ENCODE data around the gene RPN1. TPM values are rescaled to one million over a fixed set of nuclear protein-coding genes. Genes with fewer than 3 reads are reported as not detected.
"Not testable (repeated sequence)": the region's sequence is repeated elsewhere in the genome, so short reads cannot be mapped to it uniquely, and the experiment has no call there.

Gene RPN1
- total RNA-seq, 1 donor from 2014 or later, result 311 TPM

- DNase-seq (ENCODE audit: extremely low read depth, low read depth, low spot score), result no peak
Measured at GRCh38 chr3:128613083-128613829, 37.4 kb downstream of the RPN1 start.

GRCh38 chr3:128610451-128611070, 40.1 kb downstream of the RPN1 start:
- DNase-seq (ENCODE audit: extremely low read depth, low read depth, low spot score), result no peak

GRCh38 chr3:128609294-128609693, 41.3 kb downstream of the RPN1 start:
- DNase-seq (ENCODE audit: extremely low read depth, low read depth, low spot score), result no peak

GRCh38 chr3:128607710-128608048, 42.9 kb downstream of the RPN1 start:
- DNase-seq (ENCODE audit: extremely low read depth, low read depth, low spot score), result no peak

- DNase-seq (ENCODE audit: extremely low read depth, low read depth, low spot score), result no peak
Measured at GRCh38 chr3:128606094-128606493, 44.5 kb downstream of the RPN1 start.

- no peak for DNase-seq (ENCODE audit: extremely low read depth, low read depth, low spot score)
Measured at GRCh38 chr3:128605091-128606046, 45.2 kb downstream of the RPN1 start.

- no peak for DNase-seq (ENCODE audit: extremely low read depth, low read depth, low spot score)
Measured at GRCh38 chr3:128603811-128604775, 46.5 kb downstream of the RPN1 start.

GRCh38 chr3:128603313-128603712, 47.3 kb downstream of the RPN1 start:
- no peak for DNase-seq (ENCODE audit: extremely low read depth, low read depth, low spot score)

GRCh38 chr3:128598884-128599664, 51.5 kb downstream of the RPN1 start:
- DNase-seq (ENCODE audit: extremely low read depth, low read depth, low spot score), result no peak

- DNase-seq (ENCODE audit: extremely low read depth, low read depth, low spot score), result no peak
Measured at GRCh38 chr3:128597900-128598299, 52.7 kb downstream of the RPN1 start.

- no peak for DNase-seq (ENCODE audit: extremely low read depth, low read depth, low spot score)
Measured at GRCh38 chr3:128592864-128593263, 57.8 kb downstream of the RPN1 start.

- DNase-seq (ENCODE audit: extremely low read depth, low read depth, low spot score), result no peak
Measured at GRCh38 chr3:128591738-128592426, 58.7 kb downstream of the RPN1 start.

GRCh38 chr3:128590948-128591347, 59.7 kb downstream of the RPN1 start:
- no peak for DNase-seq (ENCODE audit: extremely low read depth, low read depth, low spot score)

GRCh38 chr3:128589985-128590384, 60.6 kb downstream of the RPN1 start:
- DNase-seq (ENCODE audit: extremely low read depth, low read depth, low spot score), result not testable (repeated sequence)

GRCh38 chr3:128588147-128588546, 62.5 kb downstream of the RPN1 start:
- no peak for DNase-seq (ENCODE audit: extremely low read depth, low read depth, low spot score)

GRCh38 chr3:128587391-128587790, 63.2 kb downstream of the RPN1 start:
- no peak for DNase-seq (ENCODE audit: extremely low read depth, low read depth, low spot score)

- DNase-seq (ENCODE audit: extremely low read depth, low read depth, low spot score), result not testable (repeated sequence)
Measured at GRCh38 chr3:128586932-128587331, 63.7 kb downstream of the RPN1 start.

GRCh38 chr3:128586391-128586790, 64.2 kb downstream of the RPN1 start:
- DNase-seq (ENCODE audit: extremely low read depth, low read depth, low spot score), result not testable (repeated sequence)

GRCh38 chr3:128585974-128586373, 64.6 kb downstream of the RPN1 start:
- DNase-seq (ENCODE audit: extremely low read depth, low read depth, low spot score), result no peak

Measured in glomerular endothelial cell (primary cell).